Colon (tissue), 2 donors: ENCODE measurements around the gene CACNG5.

ENCODE experiments used
- FAIRE-seq: peaks from 2 replicates; lab custom pipeline; 2012; peaks lifted over from hg19 to GRCh38; lab: Jason Lieb, UNC
- donor health status: control.
- donor health status: control.

CACNG5 gene

DNA sequence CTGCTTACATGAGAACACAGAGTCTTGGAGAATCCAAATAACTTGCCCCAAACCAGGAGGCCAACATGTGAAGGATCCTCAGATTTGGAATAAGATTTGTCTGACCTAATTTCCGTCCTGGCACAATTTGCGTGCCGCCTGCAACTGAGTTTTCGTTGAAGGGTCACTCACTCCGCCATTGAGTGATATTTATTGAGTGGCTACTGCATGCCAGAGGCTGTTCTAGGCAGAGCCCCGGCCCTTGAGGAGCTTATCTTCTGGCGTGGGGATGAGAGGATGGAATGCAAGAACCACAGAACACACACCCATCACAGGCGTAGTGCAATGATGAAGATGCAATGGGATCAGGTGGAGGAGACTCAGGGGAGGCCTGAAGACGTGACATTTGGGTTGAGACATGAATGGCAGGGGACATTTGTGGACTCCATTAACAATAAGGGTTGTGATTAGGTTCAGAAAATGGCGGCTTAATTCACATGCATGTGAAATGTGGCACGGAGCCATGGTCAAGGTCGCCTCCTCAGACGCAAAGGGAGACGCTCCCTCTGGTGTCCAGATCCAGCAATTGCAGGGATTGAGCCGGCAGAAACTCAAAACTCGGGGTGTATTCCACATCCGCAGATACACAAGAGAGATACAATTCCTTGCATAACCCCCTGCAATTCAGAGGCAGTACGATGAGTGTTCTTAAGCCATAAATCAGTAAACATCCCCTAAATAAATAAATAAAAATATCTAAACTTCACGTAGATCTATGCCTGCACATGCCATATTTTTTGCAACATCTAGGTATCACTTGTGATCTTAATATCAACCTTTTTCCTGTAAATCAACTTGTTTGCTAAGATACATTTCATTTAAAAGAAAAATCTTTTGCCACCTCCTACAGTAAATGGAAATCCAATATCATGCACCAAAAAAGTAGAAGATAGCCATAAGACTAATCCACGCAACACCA is 71.7 kb downstream of the CACNG5 start:
- no peak for FAIRE-seq

- no peak for FAIRE-seq
Observed at GRCh38 chr17:66909804-66910373, 75.0 kb downstream of the CACNG5 start.

DNA sequence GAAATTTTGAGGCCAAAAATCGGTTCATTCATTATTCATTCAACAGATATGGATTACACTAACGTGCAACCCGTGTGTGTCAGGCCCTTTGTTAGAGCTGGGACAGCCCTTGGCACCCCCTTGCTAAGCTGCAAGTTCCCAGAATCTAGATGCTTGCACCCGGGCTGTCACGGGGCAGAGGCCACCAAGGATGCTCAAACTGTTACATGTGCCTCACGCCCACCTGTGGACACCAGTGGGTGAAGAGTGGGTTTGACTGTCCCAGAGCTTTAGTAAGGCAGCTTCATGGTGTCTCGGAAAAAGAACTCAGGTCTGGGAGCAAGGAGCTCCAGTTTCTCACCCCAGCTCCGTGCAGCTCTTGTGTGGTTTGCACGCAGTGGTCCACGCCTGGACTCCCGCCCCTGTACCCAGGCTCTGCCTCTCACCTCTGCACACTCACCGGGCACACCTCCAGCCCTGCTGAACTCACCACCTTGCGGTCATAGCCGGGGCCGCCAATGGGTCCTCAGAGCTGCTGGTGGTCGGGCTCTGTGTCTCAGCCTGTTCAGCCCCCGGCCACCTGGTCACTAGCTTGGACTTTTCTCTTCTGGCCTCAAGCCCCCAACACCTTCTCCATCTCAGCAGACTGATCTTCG is 75.9 kb downstream of the CACNG5 start:
- no peak for FAIRE-seq

DNA sequence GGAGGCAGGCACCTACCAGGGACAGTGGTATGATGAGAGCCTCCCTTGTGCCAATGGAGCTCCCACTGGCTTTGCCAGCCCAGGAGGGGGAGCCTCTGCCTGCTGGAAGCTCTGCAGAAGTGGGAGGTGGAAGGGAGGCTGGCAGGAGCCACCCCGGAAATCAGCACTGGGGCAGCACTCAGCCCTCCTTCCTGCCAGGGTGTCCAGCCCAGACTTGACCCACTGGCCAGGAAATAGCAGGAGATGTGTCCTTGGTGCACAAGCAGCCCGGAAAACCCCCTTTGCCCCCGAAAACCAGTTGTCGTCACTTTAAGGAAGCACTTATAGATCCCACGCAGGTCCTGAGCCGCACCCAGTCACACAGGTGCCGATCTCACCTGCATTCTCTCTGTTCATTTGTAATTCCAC is 80.3 kb downstream of the CACNG5 start:
- FAIRE-seq, result no peak

DNA sequence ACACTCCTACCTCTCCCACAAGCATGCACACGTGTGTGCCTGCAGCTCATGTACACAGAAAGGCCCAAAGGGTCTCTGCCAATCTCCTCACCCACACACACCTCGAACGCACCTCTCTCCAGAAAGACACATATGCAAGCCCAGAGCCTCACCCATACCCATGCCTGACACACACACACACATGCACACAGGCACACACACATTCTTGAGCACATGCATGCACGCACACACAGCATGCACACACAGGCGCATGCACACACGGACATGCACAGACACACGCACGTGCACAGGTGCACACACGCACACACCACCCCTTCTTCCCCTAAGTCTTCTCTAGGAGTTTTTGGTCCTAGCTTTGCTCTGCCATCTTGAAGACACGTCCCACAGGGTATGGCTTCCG is 80.9 kb downstream of the CACNG5 start:
- FAIRE-seq, result no peak

GRCh38 chr17:66916946-66917345 is 82.0 kb downstream of the CACNG5 start:
- no peak for FAIRE-seq

DNA sequence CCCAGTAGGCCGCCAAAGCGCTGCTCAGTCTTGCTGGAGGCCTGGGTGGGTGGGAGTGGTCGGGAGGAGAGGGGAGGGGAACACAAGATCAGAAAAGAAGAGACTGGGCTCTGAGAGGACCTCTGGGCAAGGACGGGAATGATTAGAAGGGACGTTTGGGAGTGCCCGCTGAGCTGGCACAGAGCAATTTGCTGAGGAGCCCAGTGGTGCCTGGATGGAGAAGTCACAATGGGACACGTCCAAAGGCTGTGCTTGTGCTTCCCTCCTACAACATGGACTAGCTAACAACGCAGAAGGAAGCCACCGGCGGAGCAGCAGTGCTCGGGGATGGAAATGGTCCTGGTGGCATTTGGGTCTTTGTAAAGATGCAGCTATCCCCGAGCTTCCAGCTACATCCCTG is 84.0 kb downstream of the CACNG5 start:
- FAIRE-seq, result no peak

GRCh38 chr17:66920435-66920834 is 85.5 kb downstream of the CACNG5 start:
- FAIRE-seq, result no peak

DNA sequence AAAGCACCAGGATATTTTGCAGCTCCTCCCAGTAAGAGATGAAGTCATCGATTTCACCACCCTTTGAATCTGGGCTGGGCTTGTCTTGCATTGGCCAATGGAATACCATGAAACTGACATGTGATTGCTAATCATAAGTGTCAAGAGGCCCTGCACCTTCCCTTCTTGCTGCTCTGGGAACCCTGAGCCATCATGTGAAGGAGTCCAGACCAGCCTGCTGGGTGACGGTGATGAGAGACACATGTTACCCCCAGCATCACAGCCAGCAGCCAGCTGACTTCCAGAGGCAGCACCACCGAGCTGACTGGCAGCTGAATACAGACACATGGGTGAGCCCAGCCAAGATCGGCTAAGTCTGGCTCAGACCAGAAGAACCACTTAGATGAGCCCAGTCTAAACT is 86.0 kb downstream of the CACNG5 start:
- FAIRE-seq, result no peak

GRCh38 chr17:66923886-66924285 is 89.0 kb downstream of the CACNG5 start:
- no peak for FAIRE-seq

GRCh38 chr17:66925811-66926500 is 91.0 kb downstream of the CACNG5 start:
- no peak for FAIRE-seq

DNA sequence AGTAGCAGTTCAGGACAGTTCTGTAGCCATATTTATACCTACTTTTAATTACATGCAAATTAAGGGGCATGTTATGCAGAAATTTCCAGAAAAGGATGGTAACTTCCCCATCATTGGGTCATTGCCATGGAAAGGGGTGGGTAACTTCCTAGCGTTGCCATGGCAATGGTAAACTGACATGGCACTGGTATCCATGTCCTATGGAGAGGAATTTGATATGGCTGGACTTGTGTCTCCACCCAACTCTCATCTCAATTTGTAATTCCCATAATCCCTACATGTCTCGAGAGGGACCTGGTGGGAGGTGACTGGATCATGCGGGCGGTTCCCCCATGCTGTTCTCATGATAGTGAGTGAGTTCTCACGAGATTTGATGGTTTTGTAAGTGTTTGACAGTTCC is 94.0 kb downstream of the CACNG5 start:
- FAIRE-seq, result no peak

DNA sequence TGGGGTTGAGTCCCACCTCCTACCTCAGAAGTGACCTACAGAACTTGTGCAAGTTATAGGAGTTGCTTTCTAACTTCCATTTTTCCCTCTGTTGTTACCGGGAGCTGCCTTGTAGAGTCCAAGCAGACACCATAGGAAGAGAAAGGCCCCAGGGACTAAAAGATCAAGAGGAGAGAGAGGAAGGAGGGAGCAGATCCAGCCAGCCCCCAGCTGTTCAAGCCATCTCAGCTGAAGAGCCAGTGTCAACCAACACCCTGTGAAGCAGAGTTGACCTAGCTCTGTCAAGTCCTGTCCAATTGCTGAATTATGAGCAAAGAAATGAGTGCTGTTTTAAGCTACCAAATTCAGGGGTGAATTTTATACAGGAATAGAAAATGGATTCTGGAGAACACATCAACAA is 94.7 kb downstream of the CACNG5 start:
- FAIRE-seq, result no peak

GRCh38 chr17:66930933-66931332 is 96.0 kb downstream of the CACNG5 start:
- no peak for FAIRE-seq

DNA sequence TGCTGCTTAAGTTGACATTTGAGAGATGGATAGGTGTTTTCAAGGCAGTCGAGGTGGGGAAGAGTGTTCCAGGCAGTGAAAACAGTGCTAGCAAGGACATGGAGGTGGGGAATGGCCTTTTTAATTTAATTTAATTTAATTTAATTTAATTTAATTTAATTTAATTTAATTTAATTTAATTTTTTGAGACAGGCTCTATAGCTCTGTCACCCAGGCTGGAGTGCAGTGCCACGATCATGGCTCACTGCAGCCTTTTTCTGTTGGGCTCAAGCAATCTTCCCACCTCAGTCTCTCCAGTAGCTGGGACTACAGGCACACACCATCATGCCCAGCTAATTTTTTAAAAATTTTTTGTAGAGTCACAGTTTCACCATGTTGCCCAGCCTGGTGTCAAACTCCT is 97.4 kb downstream of the CACNG5 start:
- no peak for FAIRE-seq

GRCh38 chr17:66934040-66934439 is 99.1 kb downstream of the CACNG5 start:
- FAIRE-seq, result no peak
